Measurements from ENCODE around the gene SNX2.
A peak's percentile ranks its signal among the peaks of the same experiment; 100 is the strongest.
"Not testable (repeated sequence)": the region's sequence is repeated elsewhere in the genome, so short reads cannot be mapped to it uniquely, and the experiment has no call there.

SNX2 gene, protein sequence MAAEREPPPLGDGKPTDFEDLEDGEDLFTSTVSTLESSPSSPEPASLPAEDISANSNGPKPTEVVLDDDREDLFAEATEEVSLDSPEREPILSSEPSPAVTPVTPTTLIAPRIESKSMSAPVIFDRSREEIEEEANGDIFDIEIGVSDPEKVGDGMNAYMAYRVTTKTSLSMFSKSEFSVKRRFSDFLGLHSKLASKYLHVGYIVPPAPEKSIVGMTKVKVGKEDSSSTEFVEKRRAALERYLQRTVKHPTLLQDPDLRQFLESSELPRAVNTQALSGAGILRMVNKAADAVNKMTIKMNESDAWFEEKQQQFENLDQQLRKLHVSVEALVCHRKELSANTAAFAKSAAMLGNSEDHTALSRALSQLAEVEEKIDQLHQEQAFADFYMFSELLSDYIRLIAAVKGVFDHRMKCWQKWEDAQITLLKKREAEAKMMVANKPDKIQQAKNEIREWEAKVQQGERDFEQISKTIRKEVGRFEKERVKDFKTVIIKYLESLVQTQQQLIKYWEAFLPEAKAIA

GRCh38 chr5:122774861-122775549, at the start of gene SNX2:
TSS of gene SNX2 (plus strand) at chr5:122775080. CDS start at chr5:122775104, 24 bp downstream.
- peak; percentile 55 to 91 (median 76) for DNase-seq (ENCODE audit: low read depth in 3 of 3, low spot score in 1 of 3)

- no peak for DNase-seq (ENCODE audit: low read depth in 3 of 3, low spot score in 1 of 3)
Observed at GRCh38 chr5:122727112-122727541, 47.8 kb upstream of the SNX2 start.

GRCh38 chr5:122730037-122730436, 44.8 kb upstream of the SNX2 start:
- no peak for DNase-seq (ENCODE audit: low read depth in 3 of 3, low spot score in 1 of 3)

- DNase-seq (ENCODE audit: low read depth in 3 of 3, low spot score in 1 of 3): no peak
Observed at GRCh38 chr5:122730456-122730855, 44.4 kb upstream of the SNX2 start.

DNA sequence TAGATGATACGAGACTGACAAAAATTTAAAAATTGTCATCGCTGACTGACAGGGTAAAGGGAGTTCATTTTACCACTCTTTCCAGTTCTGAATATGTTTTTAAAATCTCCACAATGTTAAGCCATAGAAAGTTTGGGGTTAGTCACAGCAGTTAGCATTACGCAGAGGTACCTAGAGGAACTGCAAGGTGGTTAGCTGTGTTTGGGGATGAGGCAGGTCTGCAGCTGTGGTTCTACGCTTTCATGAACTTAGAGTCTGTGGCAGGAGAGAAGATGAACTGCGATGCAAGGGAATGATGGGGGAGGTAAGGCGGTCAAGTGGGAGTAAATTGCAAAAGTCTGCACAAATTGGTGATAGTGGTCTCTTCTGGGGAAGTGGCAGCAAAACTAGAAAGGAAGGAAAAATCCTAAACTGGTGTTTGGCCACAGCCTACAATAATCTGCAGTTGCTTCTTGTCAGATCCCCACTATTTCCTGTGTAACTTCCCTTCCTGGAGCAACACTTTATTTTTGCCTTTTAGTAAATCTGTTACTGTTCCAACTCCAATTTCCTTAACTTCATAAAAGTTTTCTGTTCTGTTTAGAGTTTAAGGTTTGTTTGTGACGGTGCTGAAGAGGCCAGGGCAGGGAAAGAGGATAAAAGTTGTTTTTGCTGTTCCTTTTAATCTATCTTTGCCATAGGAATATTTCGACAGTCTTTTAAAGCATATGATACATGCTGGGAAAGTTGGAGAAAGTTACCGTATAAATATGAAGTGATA, 38.6 kb upstream of the SNX2 start:
- DNase-seq (ENCODE audit: low read depth in 3 of 3, low spot score in 1 of 3): no peak

GRCh38 chr5:122738088-122738487, 36.8 kb upstream of the SNX2 start:
- no peak for DNase-seq (ENCODE audit: low read depth in 3 of 3, low spot score in 1 of 3)

- DNase-seq (ENCODE audit: low read depth in 3 of 3, low spot score in 1 of 3): no peak
Observed at GRCh38 chr5:122741681-122742080, 33.2 kb upstream of the SNX2 start.

- no peak for DNase-seq (ENCODE audit: low read depth in 3 of 3, low spot score in 1 of 3)
Observed at GRCh38 chr5:122743261-122743660, 31.6 kb upstream of the SNX2 start.

DNA sequence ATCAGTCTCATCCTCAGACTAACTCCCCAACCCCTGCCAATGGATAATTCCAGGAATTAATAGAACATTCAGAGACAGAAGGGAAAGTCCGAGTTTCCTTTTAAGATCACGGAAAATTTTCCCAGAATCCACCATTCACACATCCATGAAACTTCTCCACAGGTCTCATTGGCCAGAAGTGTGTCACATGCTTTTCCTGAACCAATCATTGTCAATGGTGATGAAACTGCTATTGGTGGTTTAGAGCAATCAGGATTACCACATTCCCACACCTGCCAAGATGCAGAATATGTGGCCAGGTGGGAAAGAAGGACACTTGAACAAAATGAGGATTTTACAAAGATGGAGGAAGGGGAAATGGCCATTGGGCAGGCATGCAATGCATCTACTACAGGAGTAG, 29.3 kb upstream of the SNX2 start:
- no peak for DNase-seq (ENCODE audit: low read depth in 3 of 3, low spot score in 1 of 3)

DNA sequence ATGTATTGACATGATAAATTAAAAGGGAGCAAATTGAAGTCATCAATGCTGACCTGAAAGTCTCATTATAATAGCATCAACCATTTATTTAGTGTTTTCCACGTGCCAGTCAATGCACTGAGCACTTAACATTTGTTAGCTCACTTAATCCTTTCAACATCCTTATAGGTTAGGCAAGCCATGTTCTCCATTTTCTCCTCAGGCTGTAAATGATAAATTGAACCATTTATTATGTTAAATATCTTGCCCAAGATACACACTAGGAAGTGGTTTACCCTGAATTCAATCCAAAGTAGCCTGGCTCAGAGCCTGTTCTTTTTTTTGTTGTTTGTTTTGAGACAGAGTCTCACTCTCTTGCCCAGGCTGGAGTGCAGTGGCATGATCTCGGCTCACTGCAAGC, 25.0 kb upstream of the SNX2 start:
- DNase-seq (ENCODE audit: low read depth in 3 of 3, low spot score in 1 of 3): no peak

GRCh38 chr5:122751293-122751782, 23.5 kb upstream of the SNX2 start:
- DNase-seq (ENCODE audit: low read depth in 3 of 3, low spot score in 1 of 3): no peak

- no peak for DNase-seq (ENCODE audit: low read depth in 3 of 3, low spot score in 1 of 3)
Observed at GRCh38 chr5:122753500-122753899, 21.4 kb upstream of the SNX2 start.

DNA sequence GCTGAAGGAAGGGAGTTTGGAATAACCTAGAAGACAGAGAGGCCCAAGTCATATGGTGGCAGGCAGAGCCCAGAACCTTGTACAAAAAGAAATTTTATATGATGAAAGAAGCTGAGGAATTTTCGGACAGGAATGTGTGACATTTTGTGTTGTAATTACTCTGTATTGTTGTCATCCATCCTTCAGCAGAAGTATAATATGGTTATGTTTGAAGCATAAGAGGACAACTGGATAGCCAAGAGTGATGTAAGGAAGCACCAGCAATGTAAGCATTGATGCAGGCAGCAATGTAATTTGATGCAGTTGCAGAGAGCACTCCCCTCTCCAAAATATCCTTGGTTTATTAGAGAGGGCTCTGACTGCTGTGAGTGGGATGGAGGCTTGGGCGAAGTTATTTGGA, 19.1 kb upstream of the SNX2 start:
- DNase-seq (ENCODE audit: low read depth in 3 of 3, low spot score in 1 of 3): no peak

GRCh38 chr5:122756264-122756911, 18.5 kb upstream of the SNX2 start:
- no peak for DNase-seq (ENCODE audit: low read depth in 3 of 3, low spot score in 1 of 3)

DNA sequence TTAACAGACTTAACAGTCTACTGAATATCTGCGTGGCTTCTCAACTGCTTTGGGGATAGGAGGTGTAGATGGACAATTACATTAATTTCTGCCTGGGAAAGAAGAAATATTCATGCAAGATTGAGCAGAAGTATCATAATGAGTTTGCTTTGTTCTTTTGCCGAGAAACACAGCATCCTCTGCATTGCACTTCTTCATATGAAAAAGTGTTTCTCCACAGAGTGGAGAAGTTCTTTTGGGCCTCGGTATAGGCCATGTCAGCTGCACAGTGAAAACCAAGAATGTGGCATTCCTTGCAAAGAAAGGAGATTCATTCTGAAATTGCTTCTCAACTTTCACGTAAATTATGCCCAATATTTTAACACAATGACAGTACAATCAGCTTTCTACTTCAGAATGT, 17.6 kb upstream of the SNX2 start:
- DNase-seq (ENCODE audit: low read depth in 3 of 3, low spot score in 1 of 3): no peak

DNA sequence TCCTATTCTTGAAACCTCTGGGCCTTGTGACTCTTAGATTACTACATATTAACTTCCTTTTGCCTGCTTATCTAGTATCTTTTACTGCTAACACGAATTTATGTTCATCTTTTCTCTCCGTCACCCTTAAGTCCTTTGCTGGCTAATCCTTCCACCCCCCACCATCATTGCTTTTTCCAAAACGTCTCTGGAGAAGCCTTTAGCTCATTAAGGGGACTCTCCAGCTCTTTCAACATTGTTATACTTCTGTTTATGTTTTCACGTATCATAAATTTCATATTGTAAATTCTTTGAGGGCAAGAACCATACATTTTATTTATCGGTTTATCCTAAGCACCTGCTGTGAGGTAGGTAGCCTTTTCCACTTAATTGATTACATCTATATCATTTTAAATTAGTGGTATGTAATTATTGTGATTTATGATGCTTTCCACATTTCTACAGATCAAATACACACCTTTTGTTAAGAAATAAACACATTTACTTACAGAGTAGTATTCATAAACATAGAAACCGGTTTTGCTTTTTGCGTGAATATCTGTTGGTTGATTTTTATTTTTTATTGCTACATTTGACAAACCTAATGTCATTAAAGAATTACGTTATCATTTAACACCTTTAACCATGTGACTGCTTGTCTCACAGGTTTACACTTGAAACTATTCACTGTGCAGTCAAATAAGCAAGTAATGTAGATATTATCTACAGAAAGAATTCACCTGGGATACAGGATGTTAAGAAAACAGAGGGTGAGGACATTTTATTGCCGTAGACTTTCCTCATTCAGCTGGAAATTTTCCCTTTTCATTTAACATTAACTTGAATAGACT, 15.4 kb upstream of the SNX2 start:
- no peak for DNase-seq (ENCODE audit: low read depth in 3 of 3, low spot score in 1 of 3)

GRCh38 chr5:122760236-122760635, 14.6 kb upstream of the SNX2 start:
- no peak for DNase-seq (ENCODE audit: low read depth in 3 of 3, low spot score in 1 of 3)

DNA sequence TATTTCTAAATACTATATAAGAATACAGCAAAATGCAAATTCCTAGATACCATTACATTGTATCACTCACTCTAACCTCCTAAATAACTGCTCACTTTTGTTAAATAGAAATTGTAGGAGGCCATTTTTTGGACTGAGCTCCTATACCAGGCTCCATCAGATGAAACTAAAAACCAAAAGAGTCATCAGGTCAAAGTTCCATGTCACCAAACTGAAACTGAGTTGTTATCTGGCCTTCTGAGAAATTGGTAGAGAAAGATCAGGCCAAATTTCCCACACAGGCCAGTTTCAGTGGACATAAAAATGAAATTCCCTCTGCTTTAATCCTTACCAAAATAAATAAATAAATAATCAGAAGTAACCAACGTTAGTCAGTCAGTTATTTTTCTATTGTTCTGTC, 13.8 kb upstream of the SNX2 start:
- no peak for DNase-seq (ENCODE audit: low read depth in 3 of 3, low spot score in 1 of 3)

- DNase-seq (ENCODE audit: low read depth in 3 of 3, low spot score in 1 of 3): not testable (repeated sequence)
Observed at GRCh38 chr5:122761896-122762295, 13.0 kb upstream of the SNX2 start.

DNA sequence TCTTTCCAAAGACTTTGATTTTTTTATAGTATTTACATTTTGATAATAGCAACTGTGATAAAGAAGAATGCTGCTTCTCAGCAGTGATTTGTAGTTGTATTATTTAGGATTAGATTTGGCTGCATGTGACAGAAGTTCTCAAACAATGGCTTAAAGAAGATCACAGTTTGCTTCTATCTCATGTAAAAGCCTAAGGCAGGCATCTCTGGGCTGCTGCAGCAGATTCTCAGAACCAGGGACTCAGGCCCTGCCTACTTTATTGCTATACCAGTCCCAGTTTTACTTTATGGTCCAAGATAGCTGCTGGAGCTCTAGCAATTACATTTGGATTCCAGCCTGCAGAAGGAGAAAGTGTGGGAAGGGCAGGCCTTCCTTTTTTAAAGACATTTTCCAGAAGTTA, 8.8 kb upstream of the SNX2 start:
- DNase-seq (ENCODE audit: low read depth in 3 of 3, low spot score in 1 of 3): no peak
